8988T (cell line): ENCODE data around the gene MTHFR.

Experiments
- DNase-seq: peaks from one replicate; pipeline ENCODE4 v3.0.0; 2011

MTHFR gene

GRCh38 chr1:11805422-11806306 is at the start of gene MTHFR, which contains the start of gene CLCN6:
MTHFR (minus strand) TSS chr1:11805964; CDS start chr1:11803116, 2,848 bp downstream.
CLCN6 (plus strand) TSS chr1:11806191; CDS start chr1:11806263, 72 bp downstream.
- peak; percentile 93 for DNase-seq

- DNase-seq = no peak
These were observed 49.7 kb upstream of the MTHFR start for GRCh38 chr1:11855430-11855829.

- no peak for DNase-seq
These were observed 48.8 kb upstream of the MTHFR start for GRCh38 chr1:11854519-11854918.

- DNase-seq = no peak
These were observed 45.4 kb upstream of the MTHFR start for GRCh38 chr1:11851180-11851579.

GRCh38 chr1:11850156-11850555 is 44.4 kb upstream of the MTHFR start:
- DNase-seq = no peak

- no peak for DNase-seq
These were observed 42.6 kb upstream of the MTHFR start for GRCh38 chr1:11848373-11848700.

GRCh38 chr1:11847667-11848372 is 42.1 kb upstream of the MTHFR start, which contains the start of gene NPPA:
NPPA (minus strand) TSS chr1:11847783; CDS start chr1:11847684, 99 bp downstream.
- no peak for DNase-seq

- no peak for DNase-seq
These were observed 40.0 kb upstream of the MTHFR start for GRCh38 chr1:11845641-11846335.

- no peak for DNase-seq
These were observed 36.6 kb upstream of the MTHFR start for GRCh38 chr1:11842154-11843041.

- DNase-seq = no peak
These were observed 35.7 kb upstream of the MTHFR start for GRCh38 chr1:11841245-11842153.

GRCh38 chr1:11839727-11840705 is 34.3 kb upstream of the MTHFR start:
- no peak for DNase-seq

GRCh38 chr1:11838349-11839272 is 32.8 kb upstream of the MTHFR start:
- peak; percentile 83 for DNase-seq

- DNase-seq = no peak
These were observed 32.1 kb upstream of the MTHFR start for GRCh38 chr1:11837767-11838348.

- no peak for DNase-seq
These were observed 31.4 kb upstream of the MTHFR start for GRCh38 chr1:11836955-11837766.

- no peak for DNase-seq
These were observed 29.9 kb upstream of the MTHFR start for GRCh38 chr1:11835441-11836225.

GRCh38 chr1:11833900-11834299 is 28.1 kb upstream of the MTHFR start:
- DNase-seq = no peak

- DNase-seq = no peak
These were observed 27.7 kb upstream of the MTHFR start for GRCh38 chr1:11833497-11833896.
